HCT116 (cell line): ENCODE data around the gene ELF1.

Experiments
- EGR1 ChIP-seq: IDR thresholded peaks from 2 replicates; pipeline ENCODE4 v1.6.1; 2012; ENCODE audit warnings: low read depth
- POLR2A ChIP-seq: IDR thresholded peaks from 2 replicates; pipeline ENCODE4 v1.7.0; 2011; ENCODE audit warnings: borderline replicate concordance; ENCODE audit not compliant: insufficient read depth, insufficient read length; ENCODE audit errors: extremely low read depth
- SRF ChIP-seq: IDR thresholded peaks from 2 replicates; pipeline ENCODE4 v1.6.1; 2012; ENCODE audit warnings: low read depth
- TCF7L2 ChIP-seq: IDR thresholded peaks from 2 replicates; pipeline ENCODE4 v1.7.0; 2011; ENCODE audit warnings: borderline replicate concordance, inconsistent platforms; ENCODE audit not compliant: insufficient read depth, insufficient read length; ENCODE audit errors: extremely low read depth
- TF ChIP-seq, protein P1 (sequence below), 3 experiments: fragments of 200-600 bp in 1 of 3; sonication (generic) in 1 of 3; IDR thresholded peaks in 2 of 3; conservative IDR thresholded peaks in 1 of 3; 2 replicates each; pipeline ENCODE4 v1.5.1; 2012 to 2017; ENCODE audit warnings: low read depth in 2 of 3, low read length in 2 of 3, antibody characterized with exemption in 1 of 3, borderline replicate concordance in 1 of 3, control low read depth in 1 of 3, mild to moderate bottlenecking in 1 of 3, mixed read lengths in 1 of 3, mixed run types in 1 of 3, moderate library complexity in 1 of 3; ENCODE audit not compliant: insufficient read depth in 1 of 3

DNA sequence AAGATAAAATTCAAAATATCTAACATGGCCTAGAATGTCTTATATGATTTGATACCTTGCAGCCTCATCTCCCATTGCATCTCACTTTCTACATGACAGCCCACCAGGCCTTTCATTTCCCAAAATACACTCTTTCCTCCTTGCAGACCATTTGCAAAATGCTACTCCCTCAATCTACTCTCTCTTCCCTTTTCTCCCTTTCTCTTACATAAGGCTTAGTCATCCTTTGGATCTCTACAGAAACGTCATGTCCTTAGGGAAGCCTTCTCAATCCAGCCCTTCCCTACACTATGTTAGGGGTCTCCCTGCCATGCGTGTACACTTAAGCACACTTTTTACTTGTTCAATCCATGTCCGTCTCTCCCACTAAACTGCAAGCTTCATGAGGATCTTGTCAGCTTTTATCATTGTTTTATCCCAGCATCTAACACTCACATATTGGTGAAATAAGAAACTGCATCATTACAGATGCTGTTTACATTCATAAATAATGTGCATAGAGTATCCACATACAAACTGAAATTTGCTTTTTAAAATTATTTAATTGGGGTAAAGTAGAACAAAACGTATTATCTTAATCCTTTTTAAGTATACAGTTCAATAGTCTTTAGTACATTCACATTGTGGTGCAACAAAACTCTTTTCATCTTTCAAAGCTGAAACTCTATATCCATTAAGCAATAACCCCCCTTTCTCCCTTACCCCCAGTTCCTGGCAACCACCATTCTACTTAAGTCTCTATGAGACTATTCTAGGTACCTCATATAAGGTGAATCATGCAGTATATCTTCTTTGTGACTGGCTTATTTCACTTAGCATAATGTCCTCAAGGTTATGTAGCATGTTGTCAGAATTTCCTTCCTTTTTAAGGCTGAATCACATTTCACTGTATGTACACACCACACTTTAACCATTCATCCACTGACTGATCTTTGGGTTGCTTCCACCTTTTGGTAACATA lies 30.6 kb upstream of the ELF1 start:
- TF ChIP-seq POLR2A (no peak), EGR1 (no peak), TCF7L2 (no peak), SRF (no peak)
- TF ChIP-seq, protein P1, sequence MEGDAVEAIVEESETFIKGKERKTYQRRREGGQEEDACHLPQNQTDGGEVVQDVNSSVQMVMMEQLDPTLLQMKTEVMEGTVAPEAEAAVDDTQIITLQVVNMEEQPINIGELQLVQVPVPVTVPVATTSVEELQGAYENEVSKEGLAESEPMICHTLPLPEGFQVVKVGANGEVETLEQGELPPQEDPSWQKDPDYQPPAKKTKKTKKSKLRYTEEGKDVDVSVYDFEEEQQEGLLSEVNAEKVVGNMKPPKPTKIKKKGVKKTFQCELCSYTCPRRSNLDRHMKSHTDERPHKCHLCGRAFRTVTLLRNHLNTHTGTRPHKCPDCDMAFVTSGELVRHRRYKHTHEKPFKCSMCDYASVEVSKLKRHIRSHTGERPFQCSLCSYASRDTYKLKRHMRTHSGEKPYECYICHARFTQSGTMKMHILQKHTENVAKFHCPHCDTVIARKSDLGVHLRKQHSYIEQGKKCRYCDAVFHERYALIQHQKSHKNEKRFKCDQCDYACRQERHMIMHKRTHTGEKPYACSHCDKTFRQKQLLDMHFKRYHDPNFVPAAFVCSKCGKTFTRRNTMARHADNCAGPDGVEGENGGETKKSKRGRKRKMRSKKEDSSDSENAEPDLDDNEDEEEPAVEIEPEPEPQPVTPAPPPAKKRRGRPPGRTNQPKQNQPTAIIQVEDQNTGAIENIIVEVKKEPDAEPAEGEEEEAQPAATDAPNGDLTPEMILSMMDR (IDR thresholded peaks at IDR 0.05 in 2 of 3, conservative IDR thresholded peaks at IDR 0.05 in 1 of 3; ENCODE audit: borderline replicate concordance in 1 of 3, insufficient read depth in 1 of 3, low read depth in 2 of 3, low read length in 2 of 3) = no peak
